ENCODE measurements around the gene SPRN.
"Not testable (repeated sequence)": the region's sequence is repeated elsewhere in the genome, so short reads cannot be mapped to it uniquely, and the experiment has no call there.

SPRN gene

GRCh38 chr10:133439517-133440461, 15.4 kb upstream of the SPRN start:
- no peak for DNase-seq (ENCODE audit: low read depth in 2 of 2)

DNA sequence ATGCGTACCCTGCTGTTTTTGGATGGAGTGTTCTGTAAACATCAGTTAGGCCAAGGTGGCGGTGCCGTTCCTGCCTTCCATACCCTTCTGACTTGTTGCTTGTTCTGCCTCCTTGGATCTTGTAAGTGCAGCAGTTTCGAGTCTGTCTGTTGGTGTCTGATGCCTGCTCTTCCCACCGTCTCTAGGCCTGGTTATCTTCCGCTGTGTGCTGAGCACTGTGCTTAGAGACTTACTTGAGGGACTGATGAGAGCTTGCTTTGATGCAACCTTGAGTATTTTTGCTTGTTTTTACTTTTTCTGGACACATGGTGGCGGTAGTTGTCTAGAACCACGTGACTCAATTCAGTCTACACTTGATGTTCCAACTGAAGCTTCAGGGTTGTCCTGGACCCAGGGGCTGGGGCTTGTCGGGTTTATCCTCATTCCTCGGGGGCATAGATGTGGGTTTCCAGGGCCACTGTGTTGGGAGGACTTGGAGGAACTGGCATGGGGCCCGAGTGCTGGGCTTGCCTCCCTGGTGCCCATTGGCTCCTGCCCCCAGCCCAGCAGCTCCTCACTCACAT, 14.4 kb upstream of the SPRN start:
- no peak for DNase-seq (ENCODE audit: low read depth in 2 of 2)

DNA sequence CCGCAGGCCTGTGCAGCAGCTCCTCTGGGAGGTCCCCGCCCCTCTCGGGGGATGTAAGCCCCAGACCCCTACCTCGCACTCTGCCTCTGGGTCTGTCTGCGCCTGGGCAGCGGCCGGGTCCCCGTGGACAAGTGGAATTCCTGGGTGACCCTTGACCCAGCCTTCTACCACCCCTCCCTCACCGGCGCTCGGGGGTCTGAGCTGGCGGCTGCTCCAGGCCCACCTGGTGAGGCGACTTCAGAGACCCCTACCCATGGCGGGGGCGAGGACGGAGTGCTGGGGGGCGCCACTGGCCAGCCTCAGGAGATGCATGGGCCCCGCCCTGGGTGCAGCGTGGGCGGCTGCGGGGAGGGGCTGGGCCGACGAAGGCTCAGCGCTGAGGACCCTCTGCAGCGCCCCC, 8.4 kb upstream of the SPRN start:
- DNase-seq (ENCODE audit: low read depth in 2 of 2) = not testable (repeated sequence)

DNA sequence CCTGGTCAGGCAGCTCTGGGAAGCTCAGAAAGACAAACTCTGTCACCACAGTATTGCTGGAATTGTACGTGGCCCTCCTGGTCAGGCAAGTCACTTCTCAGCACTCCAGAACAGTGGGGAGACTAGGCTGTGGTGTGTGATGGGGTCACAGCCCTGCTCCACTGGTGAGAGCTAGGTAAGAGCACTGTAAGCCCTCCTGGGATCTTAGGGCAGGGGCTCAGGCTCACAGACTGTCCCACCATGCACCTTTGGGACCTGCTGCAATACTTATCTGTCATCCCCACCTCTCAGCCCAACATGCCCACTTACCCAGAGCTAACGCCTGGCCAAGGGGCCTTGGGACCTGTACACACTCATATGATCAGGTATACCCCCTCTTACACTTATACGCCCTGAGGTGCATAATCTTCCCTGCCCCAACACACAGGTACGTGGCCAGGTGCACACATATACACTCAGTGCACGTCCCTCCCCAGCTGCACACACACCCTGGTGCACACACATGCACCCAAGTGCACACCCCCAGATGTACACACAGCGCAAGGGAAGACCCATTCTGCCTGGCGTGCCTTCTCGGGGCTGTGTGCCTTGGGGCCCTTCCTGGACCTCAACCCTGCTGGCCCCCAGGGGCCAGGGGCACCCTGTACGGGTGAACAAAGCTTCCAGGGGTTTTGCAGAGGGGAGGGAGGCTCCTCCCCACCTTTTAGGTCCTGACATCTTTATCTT, 7.6 kb upstream of the SPRN start:
- DNase-seq (ENCODE audit: low read depth in 2 of 2) = not testable (repeated sequence)

GRCh38 chr10:133429571-133429970, 5.1 kb upstream of the SPRN start:
- not testable (repeated sequence) for DNase-seq (ENCODE audit: low read depth in 2 of 2)

- not testable (repeated sequence) for DNase-seq (ENCODE audit: low read depth in 2 of 2)
These were observed 323 bp downstream of the SPRN start for GRCh38 chr10:133424102-133424501.

- no peak for DNase-seq (ENCODE audit: low read depth in 2 of 2)
These were observed 1.3 kb downstream of the SPRN start for GRCh38 chr10:133422807-133423771.

GRCh38 chr10:133422223-133422806, 2.1 kb downstream of the SPRN start:
- no peak for DNase-seq (ENCODE audit: low read depth in 2 of 2)

DNA sequence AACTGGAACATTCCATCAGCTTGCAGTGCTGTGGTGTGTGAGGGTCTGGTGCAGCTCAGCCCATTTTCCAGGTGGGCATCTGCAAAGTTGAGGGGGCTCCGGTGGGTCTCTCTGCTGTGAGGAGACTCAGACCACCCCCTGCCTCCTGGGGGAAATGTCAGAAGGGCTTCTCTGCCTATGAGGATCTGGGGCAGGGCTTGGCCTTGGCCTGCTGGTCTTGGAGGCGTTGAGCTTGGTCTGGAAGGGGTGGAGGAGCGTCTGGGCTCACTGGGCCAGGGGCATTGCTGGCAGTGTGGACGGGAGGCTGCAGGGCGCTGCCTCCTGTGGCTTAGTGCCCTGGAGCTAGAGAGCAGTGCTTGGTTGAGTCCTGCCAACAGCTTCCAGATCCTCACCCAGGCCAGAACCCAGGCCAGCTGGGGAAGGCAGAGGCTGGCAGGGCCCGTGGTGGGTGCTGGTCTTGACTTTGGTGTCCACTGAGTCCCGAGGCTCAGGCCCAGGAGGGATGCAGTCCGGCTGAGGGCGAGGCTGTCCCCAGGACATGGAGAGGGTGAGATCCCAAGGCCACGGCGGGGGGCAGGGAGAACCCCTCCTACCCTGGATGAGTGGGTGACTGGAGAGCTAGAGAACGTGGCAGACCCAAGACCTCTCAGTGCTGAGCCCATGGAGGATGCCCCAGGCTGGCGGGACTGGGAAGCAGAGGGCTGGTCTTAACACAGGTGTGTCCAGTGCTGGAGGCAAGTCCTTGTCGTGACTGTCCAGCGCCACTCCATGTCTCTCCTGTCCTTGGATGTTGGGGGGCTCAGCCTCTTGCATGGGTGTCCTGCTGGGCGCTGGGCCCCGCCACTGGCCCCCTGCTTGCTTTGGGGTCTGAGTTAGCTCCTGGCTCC, 2.8 kb downstream of the SPRN start:
- no peak for DNase-seq (ENCODE audit: low read depth in 2 of 2)

- no peak for DNase-seq (ENCODE audit: low read depth in 2 of 2)
These were observed 3.8 kb downstream of the SPRN start for GRCh38 chr10:133420579-133420978.

GRCh38 chr10:133420028-133420427, 4.4 kb downstream of the SPRN start:
- no peak for DNase-seq (ENCODE audit: low read depth in 2 of 2)

DNA sequence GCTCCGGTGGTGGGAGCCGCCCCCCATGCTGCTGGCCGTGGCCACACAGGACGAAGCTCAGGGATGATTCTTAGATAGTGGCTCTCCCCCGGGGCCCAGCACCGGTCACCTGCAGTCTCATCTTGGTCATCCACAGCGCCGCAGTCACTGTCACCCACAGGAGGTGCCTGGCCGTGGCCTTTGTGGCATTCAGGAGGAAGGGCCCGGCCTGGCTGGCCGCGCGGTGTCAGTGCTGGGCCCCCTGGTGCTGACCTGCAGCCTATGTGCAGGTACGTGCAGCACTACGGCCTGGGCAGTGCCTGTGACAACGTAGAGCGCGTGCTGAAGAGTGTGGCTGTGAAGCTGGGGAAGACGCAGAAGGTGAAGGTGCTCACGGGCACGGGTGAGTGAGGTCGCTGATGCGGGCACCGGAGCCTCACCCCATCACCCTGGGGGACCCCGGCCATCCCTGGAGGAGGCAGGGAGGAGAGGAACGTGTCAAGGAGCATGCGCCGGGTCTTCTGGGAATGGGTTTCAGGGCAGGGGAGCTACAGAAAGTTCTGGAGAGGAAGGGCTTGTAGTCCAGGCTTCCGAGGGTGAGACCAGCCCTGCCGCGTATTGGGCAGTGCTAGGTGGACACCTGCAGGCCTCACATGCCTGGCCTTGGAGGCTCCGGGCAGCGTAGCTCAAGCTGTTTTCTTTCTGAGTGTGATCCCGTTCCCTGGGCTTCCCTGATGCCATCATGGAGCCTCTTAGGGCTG, 5.0 kb downstream of the SPRN start:
- DNase-seq (ENCODE audit: low read depth in 2 of 2) = no peak

DNA sequence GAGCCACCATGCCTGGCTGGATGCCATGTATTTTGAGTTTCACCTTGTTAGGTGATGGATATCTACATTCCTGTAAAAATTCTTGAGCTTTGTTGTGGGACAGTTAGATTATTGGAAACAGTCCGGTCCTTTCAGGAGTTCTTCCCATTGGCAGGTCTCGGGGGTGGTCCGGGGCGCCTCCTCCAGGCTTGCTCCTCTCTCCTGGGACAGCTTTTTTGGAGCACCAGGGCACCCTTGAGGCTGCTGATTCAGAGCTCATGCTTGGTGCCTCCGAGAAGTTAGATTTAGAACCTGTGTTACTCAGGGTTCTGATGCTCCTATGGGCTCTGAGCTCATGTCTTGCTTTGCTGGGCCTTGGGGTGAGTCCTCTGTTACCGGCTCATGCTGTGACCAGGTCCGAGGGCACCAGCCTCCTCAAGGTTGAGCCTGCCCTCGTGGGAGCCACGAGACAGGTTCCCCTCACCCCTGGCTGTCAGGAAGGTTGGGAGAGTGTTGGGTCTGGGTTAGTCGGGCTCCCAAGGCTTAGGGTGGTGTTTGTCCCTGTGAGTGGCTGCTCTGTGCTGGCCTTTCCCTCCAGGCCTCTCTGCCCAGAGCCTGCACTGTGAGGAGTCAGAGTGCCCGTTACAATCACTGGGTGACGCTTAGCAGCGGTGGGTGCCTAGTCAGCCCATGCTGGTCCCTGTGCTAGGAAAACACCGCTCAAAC, 6.0 kb downstream of the SPRN start:
- no peak for DNase-seq (ENCODE audit: low read depth in 2 of 2)

DNA sequence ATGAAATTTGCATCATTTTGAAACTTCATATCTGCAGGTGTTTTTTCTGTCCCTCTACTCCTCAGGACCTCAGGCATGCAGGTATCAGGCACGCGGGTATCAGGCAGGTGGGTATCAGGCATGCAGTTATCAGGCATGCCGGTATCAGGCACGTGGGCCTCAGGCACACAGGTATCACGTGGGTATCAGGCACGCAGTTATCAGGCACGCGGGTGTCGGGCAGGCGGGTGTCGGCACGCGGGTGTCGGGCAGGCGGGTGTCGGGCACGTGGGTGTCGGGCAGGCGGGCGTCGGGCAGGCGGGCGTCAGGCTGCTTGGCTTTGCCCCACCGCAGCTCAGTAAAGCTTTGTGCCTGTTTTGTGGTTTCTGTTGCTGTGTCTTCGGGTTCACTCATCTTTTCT, 8.7 kb downstream of the SPRN start:
- DNase-seq (ENCODE audit: low read depth in 2 of 2) = no peak

DNA sequence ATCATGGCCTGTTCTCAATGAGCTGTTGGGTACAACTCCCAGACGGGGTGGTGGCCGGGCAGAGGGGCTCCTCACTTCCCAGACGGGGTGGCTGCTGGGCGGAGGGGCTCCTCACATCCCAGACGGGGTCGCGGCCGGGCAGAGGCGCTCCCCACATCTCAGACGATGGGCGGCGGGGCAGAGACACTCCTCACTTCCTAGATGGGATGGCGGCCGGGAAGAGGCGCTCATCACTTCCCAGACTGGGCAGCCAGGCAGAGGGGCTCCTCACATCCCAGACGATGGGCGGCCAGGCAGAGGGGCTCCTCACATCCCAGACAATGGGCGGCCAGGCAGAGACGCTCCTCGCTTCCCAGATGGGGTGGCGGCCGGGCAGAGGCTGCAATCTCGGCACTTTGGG, 10.0 kb downstream of the SPRN start:
- DNase-seq (ENCODE audit: low read depth in 2 of 2) = not testable (repeated sequence)

- DNase-seq (ENCODE audit: low read depth in 2 of 2) = no peak
These were observed 12.1 kb downstream of the SPRN start for GRCh38 chr10:133412381-133412711.

DNA sequence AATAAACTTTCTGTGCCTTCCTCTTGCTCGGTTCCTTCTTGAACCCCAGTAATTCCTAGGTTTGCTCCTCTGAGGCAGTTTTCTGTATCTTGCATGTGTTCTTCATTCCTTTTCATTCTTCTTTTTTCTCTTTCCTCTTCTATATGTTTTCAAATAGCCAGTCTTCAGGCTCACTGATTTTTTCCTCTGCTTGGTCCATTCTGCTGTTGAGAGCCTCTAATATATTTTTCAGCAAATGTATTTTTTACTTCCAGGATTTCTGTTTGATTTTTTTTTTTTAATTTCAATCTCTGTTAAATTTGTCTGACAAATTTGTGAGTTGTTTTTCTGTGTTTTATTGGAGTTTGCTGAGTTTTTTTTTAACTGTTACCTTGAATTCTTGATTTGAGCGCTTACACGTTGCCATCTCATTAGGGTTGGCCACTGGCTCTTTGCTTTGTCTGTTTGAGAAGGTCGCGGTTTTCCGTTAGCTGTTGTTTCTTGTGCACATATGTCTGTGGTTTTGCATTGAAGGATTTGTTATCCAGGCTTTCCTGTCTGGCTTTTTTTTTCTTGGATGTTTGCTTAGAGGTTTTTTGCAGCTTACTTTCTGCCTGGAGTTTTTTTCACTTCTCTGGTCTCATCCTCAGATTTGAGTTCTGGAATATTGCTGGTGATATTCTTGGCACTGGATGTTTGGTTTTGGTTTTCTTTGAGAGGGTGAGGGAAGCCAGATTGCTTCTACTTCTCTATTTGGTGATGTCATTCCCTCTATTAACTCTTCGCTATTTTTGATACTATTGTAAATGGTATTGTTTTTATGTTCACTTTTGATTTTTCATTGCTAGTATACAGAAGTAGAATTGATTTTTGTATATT, 12.7 kb downstream of the SPRN start:
- DNase-seq (ENCODE audit: low read depth in 2 of 2) = no peak
